Stimulated activated CD4-positive, alpha-beta T cell treated with anti-CD3 and anti-CD28 coated beads, Interleukin-4, amount 100 ng/mL, for 4 hours (primary cell): Measurements from ENCODE around the gene SEMA3C.

Source experiments
- DNase-seq, 2 experiments: peaks; one replicate each; pipeline ENCODE4 v3.0.0-alpha.2; 2020

Gene SEMA3C

DNA sequence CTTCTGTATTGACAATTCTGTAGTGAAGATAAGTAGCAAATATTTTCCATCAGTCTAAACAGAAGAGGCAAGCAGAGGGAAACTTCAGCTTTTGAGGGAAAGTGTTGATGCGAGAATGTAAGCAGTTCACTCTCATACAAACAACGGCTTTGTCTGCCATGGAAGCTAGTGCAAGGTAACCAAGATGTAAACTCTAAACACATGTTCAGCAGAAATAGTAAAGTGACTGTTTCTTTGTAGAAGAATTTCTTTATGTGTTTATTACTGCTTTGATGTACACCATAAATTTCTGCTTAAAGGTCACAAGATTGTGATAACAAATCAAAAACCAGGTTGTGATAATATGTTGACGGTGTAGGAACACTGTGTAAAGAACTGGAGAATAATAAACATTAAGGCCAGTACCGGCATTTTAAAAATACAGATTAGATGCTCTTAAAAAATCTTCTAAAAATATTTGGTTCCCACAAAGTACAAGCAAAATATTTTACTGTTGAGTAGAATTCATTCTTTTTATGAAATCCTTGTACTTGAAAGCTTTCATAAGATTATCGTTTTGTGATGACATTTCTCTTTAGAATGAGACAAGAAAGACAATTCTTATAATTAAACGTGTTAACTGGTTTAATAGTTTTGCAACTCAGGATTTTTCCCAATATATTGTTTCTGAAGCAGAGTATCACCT, 34.2 kb downstream of the SEMA3C start:
- DNase-seq, result no peak

DNA sequence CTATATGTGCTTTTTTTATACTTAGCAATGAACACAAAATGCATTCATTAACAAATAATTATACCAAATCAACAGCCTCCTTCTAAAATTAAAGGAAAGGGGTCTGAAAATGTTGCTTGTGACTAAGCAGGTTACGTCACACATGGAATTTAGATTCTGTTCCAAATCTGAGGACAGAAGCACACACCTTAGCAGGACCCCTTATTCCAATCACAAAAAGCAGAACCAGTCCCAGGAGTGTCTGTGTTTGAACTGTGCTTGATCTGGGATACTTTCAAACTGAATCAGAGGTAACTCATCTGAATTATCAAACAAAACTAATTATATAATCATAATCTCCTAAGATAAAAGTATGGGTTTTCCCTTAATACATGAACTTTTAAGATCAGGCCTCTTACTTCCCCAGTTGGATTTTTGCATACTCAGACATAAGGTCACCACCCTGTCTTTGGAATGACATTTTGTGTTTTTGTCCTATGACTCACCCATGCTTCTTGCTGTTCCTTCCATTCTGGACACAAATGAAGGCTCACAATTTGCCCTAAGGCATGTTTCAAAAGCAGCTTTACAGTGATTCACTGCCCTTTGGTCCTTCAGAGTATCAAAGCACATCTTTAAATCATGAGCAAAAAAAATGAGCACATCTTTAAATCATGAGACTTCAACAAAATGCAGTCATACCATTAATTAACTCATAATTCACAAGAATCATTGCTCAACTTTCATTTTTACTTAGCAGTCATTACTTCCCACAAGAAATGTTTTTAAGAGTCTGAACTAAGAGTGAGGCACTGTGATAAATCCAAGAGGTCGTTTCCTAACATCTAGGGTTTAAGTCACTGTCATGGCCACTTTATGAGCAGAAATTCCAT, 35.5 kb downstream of the SEMA3C start:
- no peak for DNase-seq

GRCh38 chr7:80882213-80882801, 36.5 kb downstream of the SEMA3C start:
- DNase-seq, result no peak

- no peak for DNase-seq
Measured at GRCh38 chr7:80881351-80881900, 37.4 kb downstream of the SEMA3C start.

- no peak for DNase-seq
Measured at GRCh38 chr7:80879849-80880248, 39.0 kb downstream of the SEMA3C start.

GRCh38 chr7:80876894-80877414, 41.9 kb downstream of the SEMA3C start:
- DNase-seq, result no peak

DNA sequence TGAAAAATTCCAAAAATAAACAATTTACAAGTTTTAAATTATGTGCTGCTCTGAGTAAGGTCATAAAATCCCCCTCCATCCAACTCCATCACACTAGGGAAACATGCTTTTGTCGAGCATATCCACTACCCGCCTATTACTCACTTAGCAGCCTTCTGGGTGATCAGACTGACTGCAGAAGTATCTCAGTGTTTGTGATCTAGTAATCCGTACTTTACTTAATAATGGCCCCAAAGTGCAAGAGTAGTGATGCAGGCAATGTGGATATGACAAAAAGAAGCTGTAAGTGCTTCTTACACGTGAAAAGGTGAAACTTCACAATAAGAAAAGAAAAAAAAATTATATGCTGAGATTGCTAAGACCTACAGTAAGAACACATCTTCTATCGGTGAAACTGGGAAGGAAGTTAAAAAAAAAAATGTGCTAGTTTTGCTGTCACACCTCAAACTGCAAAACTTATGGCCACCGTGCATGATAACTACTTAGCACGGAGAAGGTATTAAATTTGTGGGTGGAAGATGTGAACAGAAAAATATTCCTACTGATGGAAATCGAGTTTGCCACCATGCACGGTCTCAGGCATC, 43.2 kb downstream of the SEMA3C start:
- DNase-seq, result no peak

DNA sequence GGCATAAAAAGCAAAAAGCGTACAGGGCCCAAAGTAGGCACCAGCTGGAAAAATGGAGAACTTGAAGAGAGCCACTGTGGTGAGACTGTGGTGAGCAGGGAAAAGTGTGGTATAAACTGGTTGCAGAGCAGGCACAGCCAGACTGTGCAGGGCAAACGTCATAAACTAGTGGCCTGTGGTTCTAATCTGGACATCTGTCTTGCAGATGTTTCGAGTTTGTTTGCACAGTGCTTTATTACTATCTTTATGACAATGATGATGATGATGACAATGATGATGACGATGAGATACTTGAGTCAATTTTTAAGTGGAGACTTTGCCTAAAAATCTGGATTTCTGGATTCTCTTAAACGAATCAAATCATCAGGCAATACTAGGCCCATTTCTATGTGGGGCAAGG, 45.7 kb downstream of the SEMA3C start:
- no peak for DNase-seq

GRCh38 chr7:80871228-80871627, 47.6 kb downstream of the SEMA3C start:
- no peak for DNase-seq

GRCh38 chr7:80870813-80871212, 48.0 kb downstream of the SEMA3C start:
- DNase-seq, result no peak

DNA sequence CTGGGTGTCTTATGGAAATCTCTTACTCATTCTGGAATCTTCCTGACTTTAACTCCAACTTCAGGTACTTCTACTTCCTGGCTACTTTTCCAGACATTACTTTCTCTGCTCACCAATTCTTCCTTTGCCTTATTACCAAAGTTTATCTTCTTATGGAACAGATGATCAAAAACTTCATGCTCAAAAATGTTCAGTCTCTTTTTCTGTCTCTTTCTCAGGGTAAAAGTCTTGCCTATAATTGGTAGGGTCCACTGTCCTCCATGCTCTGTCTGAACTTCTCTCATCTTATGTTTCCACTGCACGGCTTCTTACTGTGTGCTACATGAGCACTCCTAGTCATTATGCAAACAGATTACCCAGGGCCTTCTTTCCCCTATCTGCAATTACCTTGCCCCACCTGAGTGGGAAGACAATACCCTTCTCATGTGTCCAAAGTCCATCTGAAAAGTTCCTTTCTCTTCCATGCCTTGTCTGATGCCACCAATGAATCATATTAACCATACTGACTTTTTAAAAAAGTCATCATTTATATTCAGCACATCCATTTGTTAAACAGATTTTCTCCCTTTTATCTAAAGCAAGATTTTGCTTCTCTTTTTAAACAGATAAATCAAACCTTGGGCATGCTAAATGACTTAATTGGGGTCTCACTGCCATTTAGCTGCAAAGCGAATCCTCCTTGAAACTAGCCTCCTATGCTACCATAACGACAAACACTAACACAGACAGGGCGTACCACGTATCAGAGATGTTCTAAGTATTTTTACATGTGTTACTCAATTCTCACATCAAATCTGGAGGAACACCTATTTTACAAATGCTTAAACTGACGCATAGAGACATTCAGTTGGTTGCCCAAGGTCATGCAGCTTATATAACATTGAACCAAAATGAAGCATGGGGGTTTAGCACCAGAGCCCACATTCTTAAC, 48.8 kb downstream of the SEMA3C start:
- DNase-seq, result no peak

GRCh38 chr7:80869106-80869784, 49.6 kb downstream of the SEMA3C start:
- no peak for DNase-seq

DNA sequence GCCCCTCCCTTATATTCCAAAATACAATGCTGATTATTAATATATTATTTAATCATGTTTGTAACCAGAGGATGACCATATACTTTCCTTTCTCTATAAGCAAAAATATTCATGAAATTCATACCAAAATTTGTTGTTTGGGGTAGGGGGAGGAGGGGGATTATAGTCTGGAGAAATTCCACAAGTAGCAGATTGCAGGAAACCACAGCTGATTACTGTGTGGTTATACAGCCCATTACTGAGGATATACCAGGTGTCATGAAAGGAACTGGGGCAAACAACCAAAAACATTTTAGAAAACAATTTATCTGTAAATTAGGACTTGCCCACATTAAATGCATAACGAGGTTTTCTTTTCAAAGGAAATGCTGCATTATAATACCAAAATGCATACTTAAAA, 50.3 kb downstream of the SEMA3C start:
- no peak for DNase-seq

- DNase-seq, result no peak
Measured at GRCh38 chr7:80860554-80860953, 58.3 kb downstream of the SEMA3C start.

DNA sequence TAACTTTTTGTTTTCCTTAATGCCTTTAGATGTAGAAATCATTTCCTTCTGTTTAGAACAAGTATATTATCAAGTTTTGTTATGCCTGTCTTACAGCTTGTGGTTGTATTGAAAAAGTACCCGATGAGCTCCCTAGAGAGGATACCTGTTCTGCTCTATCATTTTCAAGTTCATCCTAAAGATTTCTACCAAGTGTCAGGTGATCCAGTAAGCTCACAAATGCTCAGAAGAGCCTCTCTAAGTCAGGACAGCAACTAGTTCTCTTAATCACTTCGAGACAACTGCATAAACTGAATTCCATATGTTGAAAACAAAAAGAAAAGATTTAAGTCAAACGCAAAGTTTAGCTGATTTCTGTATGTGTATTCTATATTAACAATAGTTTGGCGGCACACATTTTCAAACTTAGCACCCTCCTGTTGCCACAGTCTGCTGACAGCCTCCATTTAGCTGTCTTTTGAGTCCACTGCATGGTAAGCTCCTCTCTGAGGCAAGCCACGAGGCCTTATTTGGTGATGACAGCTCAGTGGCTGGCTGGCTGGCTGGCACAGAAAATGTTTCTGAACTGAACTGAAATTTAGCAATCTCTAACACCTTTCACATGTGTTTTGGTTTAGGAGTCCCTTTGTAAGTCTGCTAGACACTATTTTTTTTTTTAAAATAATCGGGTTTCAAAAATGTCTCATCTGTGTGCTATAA, 59.4 kb downstream of the SEMA3C start:
- no peak for DNase-seq

- no peak for DNase-seq
Measured at GRCh38 chr7:80858141-80858903, 60.5 kb downstream of the SEMA3C start.

DNA sequence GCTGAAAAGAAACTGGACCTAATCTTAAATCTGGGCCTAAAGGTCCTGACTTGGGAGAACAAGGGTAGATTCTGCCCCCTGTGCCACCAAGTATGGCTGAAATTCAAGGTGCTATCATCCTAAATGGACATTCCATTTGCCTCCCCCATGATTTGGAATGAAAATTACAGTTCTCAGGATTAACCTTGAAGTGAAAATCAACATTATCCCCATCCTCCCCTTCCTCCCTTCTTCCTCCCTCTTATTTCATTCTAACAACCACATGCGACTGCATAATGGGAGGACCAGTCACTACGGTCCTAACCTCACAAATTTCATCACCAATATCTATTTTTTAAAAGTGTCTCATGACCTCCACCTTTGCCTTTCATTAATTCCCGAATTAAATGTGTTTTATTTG, 62.1 kb downstream of the SEMA3C start:
- DNase-seq, result no peak

DNA sequence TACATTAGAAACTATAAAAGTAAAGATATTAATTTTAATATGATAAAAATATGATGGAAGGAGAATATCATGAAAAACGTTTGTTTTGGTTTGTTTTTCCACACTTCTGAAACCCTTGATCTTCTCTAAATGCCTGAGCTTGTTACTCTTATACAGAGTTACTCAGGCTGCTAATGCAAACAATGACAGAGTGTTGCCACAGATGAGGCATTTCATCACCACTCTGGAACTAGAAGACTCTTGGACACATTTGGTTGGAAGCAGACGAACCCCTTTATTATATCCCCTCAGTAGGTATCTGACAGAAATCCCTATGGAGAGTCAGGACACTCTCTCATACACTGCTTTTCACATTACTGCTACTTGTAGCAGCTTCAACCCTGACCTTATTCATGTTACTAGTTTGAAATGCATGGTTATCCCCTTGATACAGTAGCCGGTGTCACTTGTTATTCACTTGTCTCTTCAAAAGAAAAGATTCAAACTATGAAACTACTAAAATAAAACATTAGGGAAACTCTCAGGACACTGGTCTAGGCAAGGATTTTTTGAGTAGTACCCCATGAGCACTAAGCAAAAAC, 66.9 kb downstream of the SEMA3C start:
- DNase-seq, result no peak

GRCh38 chr7:80848841-80849240, 70.0 kb downstream of the SEMA3C start:
- no peak for DNase-seq
